HUDEP-2 (cell line): ENCODE results near the gene FGF12.
A peak's percentile ranks its signal among the peaks of the same experiment; 100 is the strongest.
"Not testable (repeated sequence)": the region's sequence is repeated elsewhere in the genome, so short reads cannot be mapped to it uniquely, and the experiment has no call there.

ENCODE experiments used
- DNase-seq, 76 experiments: peaks; one replicate each; lab custom pipeline; 2025; ENCODE audit not compliant: unreplicated experiment in 76 of 76; lab: John Stamatoyannopoulos, UW

Gene FGF12

GRCh38 chr3:192607798-192608197 lies 119.5 kb downstream of the FGF12 start:
- no peak for DNase-seq

GRCh38 chr3:192597913-192598312 lies 129.4 kb downstream of the FGF12 start:
- DNase-seq, result no peak

- DNase-seq, result no peak
Observed at GRCh38 chr3:192597506-192597905, 129.8 kb downstream of the FGF12 start.

GRCh38 chr3:192578729-192579128 lies 148.6 kb downstream of the FGF12 start:
- DNase-seq, result no peak

DNA sequence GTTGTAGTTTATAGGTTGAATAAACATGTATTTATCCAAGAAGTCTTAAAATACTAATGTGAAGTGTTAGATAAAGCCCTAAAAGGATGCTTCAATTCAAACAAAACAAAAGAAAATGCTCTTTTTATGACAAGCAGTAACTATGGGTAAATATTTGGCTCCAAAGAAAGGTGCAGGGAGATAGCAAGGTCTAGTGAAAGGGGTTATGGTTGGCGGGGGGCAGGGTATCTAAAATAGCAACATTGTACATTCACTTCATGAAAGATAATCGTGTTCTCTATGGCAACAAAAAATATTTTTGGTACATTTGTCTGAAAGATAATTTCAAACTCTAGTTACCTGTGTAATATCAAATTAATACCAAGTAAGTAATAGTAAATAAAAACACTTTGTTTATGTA lies 149.5 kb downstream of the FGF12 start:
- no peak for DNase-seq

DNA sequence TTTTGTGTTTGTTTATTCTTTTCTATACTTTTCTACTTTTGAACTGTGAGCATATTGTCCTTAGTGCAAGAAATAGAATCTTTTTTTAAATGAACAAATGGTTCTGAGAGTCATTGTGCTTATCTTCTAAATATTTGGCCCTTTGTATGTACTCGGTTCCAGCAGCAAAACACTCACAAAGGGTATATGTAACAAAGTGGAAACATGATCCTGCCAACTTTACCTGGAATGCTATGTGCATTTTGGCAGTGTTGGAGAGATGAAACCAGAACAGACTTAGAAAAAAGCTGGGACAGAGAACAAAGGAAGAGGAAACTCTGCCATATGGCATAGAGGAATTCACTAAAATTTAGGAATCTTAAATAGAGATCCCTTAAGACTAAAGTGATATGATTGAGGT lies 150.1 kb downstream of the FGF12 start:
- no peak for DNase-seq

GRCh38 chr3:192576704-192577103 lies 150.6 kb downstream of the FGF12 start:
- not testable (repeated sequence) for DNase-seq

DNA sequence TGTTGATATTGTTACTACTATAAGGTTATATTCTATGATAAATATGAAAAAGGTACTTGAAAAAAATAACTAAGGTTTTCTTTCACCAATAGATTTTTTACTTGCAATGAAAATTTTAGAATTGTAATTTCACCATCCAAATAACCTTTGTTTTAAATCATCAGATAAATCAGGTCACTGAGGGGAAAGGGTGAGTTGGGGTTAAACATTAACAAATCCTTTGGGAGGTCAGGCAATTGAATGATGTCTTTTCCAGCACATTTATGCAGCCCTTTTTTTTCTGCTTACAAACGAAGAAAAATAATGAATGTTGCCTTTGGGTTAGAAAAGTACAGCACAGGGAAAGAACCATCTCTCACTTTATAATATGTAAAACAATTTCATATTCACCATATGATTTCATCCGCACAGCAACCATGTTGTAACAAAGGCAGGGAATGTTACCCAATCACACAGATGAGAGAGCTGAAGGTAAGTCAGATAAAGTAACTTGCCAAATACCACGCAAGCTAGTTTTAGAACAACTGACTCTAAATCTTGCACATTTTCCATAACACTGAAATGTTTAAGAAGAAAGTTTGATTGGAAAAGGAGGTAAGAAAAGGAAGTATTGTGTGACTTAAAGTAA lies 151.3 kb downstream of the FGF12 start:
- DNase-seq, result no peak

GRCh38 chr3:192573240-192573639 lies 154.1 kb downstream of the FGF12 start:
- no peak for DNase-seq

GRCh38 chr3:192570821-192571791 lies 156.2 kb downstream of the FGF12 start:
- peak in 17 of 76 experiments; percentile 0 to 29 (median 16) for DNase-seq

DNA sequence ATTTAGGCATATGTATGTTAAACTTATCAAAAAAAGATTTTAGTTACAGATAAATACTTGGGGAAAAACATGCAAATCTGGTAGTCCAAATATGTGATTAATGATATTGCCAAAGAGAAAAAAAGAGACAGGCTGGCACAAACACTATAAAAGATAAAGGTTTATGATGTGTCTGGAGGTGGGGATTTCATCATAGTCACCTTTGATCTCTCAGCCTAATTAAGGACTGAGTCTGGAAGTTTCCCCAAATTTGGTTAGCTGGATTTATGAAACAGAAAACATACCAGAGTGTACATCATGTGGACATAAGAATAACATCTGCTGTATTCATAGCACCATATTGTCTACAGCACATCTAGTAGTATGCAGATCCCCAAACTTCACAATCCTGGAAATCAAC lies 157.0 kb downstream of the FGF12 start:
- DNase-seq, result no peak

DNA sequence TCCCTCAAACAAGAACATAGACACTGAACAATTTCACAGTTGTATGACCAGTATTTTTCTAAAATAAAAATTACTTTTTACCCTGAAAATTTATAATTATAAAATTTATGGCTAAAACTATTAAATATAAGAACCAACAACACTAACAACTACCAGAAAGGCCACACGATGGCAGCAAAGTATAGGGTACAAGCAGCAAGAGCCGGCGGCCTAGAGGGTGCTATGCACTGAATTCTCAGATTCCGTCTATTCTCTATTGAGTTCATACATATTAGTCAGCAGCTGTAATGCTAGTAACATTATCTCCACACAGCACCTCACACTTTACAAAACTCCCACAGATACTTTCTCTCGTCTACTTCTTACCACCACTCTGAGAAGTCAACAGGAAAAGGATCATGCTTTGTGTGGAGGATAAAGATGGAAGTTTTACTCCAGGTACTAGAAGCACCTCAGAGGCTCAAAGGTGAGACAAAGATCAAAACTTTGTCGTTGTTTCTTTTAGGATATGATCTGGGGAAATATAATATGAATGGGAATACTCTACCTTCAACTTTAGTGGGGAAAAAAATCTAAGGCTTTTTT lies 160.5 kb downstream of the FGF12 start:
- peak in 59 of 76 experiments; percentile 2 to 73 (median 35) for DNase-seq

DNA sequence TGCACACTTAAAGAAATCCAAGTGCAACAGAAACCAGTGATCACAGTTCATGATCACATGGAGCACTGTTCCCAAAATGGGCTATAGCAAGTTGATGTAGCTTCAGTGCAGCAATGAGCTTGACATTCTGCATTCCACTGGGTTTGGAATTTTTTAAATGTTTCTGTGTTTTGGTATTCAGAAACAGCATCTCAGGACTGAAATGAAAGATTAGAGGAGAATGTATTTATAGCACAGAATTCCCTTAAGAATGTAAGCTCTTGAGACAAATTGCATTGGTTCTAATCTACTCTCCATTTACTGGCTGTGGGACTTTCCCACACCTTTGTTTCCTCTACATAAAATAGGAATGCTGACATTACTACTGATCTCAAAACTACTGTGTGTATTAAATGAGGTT lies 162.7 kb downstream of the FGF12 start:
- no peak for DNase-seq

- DNase-seq, result no peak
Observed at GRCh38 chr3:192563417-192563816, 163.9 kb downstream of the FGF12 start.

DNA sequence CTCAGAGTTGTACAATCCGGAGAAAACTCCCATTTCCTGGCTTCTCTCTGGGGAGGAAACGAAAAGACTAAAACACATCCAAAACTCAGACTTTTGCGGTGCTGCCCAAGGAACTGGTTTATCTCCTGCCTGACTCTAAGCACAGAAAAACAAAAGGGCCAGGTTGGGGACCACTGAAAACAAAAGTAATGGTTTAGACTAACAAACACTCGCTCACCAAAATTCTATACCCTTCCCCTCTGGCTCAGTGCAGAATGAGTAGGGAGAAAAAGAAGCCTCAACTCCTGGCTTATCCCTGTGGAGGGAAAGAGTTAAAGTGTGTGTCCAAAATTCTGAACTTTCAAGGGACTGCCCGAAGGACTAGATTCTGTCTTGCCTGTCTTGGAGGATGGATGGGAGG lies 173.6 kb downstream of the FGF12 start:
- DNase-seq, result no peak

- DNase-seq, result no peak
Observed at GRCh38 chr3:192550356-192550755, 177.0 kb downstream of the FGF12 start.

GRCh38 chr3:192545333-192545732 lies 182.0 kb downstream of the FGF12 start:
- peak in 32 of 76 experiments; percentile 3 to 89 (median 40) for DNase-seq

DNA sequence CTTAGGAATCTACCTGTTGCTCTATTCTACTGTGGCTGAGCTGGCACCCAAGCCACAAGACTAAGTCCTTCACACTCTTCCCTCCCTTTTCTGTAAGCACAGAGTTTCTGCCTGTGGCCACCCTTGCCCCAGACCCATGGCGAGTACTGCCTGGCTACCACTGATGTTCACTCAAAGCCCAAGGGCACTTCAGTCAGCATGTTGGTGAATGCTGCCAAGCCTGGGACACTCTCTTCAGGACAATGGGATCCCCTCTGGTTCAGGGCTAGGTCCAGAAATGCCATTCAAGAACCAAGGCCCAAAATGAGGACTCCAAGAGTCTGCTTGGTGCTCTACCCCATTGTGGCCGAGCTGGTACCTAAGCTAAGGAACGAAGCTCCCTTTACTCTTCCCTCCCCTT lies 184.2 kb downstream of the FGF12 start:
- DNase-seq, result no peak

GRCh38 chr3:192516820-192517219 lies 210.5 kb downstream of the FGF12 start:
- DNase-seq, result no peak

DNA sequence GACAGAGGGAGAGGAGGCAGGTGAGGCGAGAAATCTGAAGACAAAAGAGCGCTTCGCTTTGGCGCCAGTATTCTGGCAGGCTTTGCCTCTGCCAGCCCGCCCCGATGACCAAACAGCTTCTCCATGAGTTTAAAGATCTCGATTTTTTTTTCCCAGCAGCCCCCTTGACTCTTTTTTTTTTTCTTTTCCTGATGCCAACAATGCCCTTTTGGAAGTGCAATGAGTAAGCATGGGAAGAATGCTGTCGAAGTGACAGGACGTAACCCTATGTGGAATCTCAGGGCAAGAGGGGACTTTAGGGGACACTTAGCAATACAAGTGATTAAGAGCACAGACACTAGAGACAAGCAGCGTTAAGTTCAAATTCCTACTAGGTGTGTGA lies 211.7 kb downstream of the FGF12 start:
- DNase-seq, result no peak
